GM04503 (cell line): ENCODE results near the gene SLC29A2.
A peak's percentile ranks its signal among the peaks of the same experiment; 100 is the strongest.

Source experiments
- DNase-seq: peaks from one replicate; pipeline ENCODE4 v3.0.0-alpha.2; 2012; ENCODE audit warnings: low read depth

SLC29A2 gene, protein sequence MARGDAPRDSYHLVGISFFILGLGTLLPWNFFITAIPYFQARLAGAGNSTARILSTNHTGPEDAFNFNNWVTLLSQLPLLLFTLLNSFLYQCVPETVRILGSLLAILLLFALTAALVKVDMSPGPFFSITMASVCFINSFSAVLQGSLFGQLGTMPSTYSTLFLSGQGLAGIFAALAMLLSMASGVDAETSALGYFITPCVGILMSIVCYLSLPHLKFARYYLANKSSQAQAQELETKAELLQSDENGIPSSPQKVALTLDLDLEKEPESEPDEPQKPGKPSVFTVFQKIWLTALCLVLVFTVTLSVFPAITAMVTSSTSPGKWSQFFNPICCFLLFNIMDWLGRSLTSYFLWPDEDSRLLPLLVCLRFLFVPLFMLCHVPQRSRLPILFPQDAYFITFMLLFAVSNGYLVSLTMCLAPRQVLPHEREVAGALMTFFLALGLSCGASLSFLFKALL

DNA sequence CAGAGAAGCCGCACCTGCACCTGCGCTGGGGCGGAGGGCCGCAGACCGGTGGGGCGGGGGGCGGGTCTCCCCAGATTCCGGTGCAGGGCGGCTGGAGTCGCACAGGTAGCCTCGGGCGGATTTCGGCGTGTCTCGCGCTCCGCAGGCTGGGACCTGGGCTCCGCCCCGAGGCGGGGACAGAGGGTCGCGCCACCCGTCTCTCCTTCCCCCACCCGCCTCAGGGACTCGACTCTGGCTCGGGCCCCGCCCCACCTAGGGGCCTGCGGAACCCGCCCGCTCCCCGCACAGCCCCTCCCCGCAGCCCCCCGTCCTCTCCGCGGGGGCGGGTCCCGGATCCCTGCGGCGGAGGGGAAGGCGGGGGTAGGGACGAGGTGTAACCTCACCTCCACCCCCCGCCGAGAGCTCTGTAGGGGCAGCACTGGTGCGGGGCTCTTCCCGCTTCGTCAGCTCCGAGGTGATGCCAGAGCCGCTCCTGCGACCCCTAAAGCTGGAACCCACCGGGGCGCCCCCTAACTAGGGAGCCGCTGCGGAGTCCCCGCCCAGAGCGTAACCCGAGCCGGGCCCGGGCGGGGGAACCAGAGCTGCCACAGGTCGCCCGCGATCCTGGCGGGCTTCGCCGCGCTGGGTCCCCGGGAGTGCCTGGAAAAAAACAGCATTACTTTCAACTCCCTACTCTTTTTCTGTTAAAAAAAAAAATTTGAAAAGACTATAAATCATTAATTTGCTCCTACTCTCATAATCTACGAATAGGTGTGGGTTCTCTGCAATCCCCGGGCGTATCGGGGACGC lies at the start of gene SLC29A2:
TSS of gene SLC29A2 (minus strand) at position 134 of the 789 bp plus-strand sequence. CDS start 169 bp downstream, outside the sequence.
- DNase-seq = no peak

DNA sequence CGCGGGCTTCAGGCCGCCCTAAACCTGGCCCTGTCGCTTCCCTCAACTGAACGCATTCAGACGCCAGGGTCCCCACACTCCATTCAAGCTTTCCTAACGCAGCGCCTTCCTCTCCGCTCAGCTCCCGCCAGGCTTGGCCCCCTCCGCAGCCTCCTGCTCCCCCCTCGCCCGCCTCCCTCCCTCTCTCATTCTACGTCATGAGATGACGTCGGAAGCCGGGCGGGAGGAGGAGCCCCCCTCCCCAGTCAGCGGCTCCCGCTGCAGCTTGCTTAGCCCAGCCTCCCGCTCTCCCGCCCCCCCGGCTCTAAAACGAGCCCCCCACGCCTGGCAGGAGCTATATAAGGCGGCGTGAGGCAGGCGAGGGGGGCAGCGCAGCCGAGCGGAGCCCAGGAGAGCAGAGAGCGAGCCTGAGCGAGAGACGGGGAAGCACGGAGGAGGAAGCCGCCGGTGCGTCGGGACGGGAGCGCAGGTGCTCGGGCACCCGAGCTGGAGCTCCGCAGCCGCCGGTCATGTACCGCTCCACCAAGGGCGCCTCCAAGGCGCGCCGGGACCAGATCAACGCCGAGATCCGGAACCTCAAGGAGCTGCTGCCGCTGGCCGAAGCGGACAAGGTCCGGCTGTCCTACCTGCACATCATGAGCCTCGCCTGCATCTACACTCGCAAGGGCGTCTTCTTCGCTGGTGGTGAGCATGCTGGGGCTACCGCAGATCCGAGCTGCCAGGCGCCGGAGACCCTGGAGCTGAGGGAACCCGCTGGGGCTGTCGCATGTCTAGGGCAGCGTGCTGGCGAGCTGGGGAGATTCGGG lies 49.3 kb upstream of the SLC29A2 start, which contains the start of gene NPAS4:
TSS of gene NPAS4 (plus strand) at position 365 of the 806 bp plus-strand sequence. CDS start at position 510, 145 bp downstream.
- no peak for DNase-seq

DNA sequence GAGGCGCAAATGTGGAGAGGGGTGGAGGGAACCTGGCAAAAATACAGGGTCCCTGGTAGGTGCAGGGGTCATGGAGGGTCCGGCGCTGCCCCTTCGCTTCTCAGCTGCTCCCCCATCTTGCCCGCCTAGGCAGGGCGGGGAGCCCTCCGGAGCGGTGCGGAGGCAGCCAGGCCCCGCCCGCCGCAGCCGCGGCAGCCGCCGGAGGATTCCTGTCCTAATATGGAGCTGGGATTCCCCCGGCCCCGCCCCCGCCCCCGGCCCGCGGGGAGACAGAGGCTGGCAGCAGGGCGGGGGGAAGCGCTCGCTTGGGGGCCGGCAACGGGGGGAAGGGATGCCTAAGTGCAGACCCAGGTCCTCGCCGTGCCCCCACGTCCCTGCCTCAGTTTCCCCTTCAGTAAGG lies 48.3 kb upstream of the SLC29A2 start:
- DNase-seq = no peak

DNA sequence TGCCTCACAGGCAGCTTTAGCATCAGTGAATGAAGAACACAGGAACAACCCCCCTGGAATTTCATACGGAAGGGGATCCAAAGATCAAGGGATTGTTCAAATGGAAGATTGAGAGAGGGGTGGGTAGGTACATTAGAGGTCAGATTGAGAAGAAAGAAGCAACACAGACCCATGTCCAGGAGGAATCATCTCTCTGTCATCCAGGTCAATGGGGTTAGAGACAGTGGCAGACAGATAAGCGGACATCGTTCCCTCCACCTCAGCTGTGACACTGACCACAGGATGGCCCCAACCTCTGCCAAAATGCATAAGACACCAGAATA lies 47.4 kb upstream of the SLC29A2 start:
- no peak for DNase-seq

DNA sequence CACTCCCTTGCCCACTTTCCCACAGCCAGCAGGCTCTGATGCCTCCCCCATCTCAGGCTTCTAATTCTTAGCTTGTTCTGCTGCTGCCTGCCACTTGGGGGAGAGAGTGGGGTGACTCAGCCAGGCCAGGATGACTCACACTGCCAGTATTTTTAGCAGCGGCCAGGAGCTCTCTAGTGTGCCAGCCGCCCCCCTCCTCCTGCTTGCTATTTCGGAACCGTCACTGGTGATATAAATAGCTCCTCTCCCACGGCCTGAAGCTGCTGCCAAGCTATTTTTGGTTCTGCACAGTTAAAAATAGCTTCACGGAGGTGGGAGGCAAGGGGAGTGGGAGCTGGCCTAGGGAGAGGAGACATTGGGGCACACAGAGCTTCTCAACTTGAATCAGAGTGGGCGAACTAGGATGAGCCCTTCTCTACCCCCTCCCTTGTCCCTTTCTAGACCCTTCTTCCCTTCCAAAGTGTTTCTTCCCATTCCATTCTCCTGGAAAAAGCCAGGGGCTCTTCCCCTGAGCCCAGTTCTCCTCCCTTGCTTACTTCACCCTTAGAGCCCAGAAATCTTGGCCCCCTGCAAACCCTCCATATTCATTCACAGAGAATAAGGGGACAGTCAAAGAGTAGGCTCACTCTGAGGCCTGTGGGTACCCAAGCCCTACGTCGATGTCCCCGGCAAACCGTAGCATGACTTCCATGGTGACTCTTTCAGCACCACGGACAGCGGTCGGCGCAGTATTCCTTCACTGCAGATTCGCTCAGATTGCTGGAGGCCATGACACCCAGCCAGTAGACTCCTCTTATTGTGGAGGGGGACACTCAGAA lies 46.8 kb upstream of the SLC29A2 start:
- peak; percentile 78 for DNase-seq

DNA sequence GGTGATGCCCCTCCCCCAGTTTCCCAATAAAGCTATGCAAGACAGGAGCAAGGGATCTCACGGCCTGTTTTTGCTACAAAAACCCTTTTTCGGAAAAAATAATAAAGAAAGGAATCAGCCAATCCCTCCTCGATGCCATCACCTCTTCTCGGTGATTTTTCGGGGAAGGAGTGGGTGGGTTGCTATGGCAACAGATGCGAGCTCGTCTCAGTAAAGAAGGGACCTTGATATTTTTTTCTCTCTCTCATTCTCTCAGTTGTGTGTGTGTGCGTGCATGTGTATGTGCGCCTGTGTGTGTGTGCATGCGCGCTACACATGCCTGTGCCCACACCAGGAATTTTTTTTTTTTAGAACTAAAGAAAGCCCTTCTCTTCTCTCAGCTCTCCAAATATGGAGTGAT lies 45.4 kb upstream of the SLC29A2 start:
- no peak for DNase-seq

DNA sequence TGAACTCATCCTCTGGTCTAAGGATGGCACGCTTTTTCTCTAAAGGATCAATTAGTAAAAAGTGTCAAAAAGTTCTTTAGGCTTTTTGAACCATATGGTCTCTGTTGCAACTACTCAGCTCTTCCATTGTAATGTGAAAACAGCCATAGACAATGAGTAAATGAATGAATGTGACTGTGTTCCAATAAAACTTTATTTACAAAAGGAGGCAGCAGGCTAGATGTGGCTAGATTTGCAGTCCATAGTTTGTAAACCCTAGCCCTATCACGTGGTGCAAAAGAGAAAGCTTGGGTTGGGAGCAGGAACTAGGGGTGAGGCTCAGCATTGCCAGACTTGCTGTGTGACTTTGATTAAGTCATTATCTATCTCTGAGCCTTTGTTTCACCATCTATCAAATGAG lies 43.9 kb upstream of the SLC29A2 start:
- no peak for DNase-seq

DNA sequence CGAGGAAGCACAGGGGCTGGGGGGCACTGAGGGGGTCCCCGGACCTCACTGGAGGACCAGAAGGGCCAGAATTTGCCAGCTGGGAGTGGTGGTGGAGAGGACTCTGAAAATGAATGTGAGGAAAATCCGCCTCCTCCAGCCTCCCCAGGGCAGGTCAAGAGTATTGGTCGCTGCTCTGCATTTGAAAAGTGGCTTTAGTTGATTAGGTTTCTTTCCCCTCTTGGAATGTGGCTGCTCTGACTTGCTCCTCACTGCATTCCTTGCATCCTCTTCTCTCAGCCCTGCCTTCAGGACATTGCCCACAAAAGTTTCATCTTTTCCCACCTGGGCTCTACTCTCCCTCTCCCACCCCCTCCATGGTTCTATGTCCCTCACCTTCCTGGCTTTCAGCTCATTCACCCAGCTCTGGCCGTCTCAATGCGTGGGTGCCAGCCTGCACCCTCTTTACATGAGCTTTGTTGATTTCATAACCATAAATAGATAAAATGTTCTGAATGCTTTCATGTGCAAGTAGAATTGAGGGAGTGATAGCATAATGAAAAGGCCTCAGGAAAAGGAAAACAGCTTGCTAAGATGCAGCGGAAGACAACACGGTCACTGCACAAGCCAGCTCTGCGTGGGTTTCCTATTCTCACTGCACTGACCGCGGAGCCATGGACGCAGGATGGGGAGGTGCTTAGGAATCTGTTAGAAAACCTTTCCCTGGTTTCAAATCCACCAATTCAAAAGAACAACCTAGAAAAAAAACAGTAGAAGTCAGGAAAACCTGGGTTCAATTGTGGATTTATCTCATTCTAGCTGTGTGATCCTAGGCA lies 42.8 kb upstream of the SLC29A2 start:
- DNase-seq = no peak

DNA sequence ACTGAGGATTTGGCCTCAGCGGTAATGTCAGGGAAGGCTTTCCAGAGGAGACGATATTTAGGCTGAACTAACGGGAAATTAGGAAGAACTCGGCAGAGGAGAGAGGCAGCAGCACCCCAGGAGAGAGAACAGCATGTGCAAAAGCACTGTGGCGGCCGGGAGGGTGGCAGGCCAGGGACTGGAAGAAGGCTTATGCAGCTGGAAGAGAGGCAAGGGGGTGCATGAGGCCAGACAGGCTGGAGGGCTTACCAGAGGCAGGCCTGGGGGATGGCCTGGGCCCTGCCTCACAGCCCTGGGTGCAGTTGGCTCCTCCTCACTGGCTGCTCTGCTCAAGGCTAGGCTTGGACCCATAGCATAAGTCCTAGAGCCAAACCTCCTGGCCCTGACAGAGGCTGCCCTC lies 41.6 kb upstream of the SLC29A2 start:
- no peak for DNase-seq

DNA sequence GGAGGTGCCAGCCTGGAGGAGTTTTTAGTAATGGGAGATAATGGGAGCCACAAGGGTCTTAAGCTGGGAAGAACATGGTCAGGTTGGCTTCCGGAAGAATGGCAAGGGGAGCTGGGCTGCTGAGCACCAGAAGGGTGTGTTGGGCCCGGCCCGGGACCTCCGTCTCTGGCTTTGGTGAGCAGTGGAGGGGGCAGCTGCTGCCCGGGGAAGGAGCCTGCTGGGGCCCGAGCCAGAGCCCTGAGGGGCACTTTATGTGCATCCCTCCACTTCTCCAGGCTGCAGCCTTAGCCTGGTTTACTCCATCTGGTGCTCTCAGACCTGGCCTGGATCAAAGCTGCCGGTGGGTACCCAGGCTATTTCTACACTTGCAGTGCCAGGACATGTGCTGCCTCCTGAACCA lies 40.5 kb upstream of the SLC29A2 start:
- no peak for DNase-seq

DNA sequence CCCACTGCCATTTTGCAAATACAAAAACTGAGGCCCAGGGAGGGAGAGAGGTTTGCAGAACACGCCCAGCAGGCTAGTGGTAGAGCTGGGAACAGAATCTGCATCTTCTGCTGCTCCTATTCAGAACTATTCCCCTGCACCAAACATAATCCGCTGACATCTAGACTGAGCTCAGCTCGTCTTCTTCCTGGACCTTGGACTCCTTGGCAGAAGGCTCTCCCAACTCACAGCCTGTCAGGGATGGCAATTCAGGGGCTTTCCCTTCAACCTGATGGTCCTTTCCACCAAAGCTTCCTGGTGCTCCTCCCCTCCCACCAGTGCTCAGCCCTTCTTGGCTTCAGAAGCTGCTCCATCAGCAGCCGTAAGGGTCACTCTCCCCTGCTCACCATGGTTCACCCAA lies 39.8 kb upstream of the SLC29A2 start:
- DNase-seq = no peak

DNA sequence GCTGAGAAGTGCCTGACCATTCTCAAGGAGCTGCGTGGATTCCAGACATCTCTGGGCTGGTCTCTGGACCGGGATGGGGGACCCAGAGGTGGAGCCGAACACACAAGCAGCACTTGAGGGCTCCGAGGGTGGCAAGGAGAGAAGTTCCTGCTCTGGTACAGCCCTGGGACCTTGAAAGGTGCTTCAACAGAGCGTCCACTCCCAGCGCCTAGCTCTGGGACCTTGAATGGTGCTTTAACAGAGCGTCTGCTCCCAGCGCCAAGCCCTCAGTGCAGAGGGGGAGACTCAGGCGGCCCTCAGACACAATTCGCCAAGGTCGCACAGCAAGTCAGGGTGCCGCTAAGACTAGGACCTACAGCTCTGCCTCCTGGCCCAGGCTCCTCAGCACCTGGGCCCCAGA lies 38.6 kb upstream of the SLC29A2 start:
- no peak for DNase-seq

DNA sequence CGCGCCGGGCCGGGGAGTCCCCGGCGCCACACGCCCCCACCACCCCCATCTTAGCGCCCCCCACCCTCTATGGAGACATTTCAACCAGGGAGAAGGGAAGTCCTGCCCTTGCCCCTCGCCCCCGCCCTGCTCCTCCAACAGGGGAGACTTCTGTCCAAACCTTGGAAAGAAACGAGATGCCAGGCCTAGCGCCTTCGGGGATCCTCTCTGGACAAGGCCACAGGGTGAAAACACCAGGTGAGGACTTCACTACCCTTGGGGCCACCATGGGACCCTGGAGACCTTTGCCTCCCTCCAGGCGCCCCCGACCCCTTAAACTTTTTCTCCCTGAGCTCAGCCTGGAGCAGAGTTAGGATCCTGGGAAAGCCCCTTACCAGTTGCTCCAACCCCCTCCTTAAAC lies 37.7 kb upstream of the SLC29A2 start:
- no peak for DNase-seq

DNA sequence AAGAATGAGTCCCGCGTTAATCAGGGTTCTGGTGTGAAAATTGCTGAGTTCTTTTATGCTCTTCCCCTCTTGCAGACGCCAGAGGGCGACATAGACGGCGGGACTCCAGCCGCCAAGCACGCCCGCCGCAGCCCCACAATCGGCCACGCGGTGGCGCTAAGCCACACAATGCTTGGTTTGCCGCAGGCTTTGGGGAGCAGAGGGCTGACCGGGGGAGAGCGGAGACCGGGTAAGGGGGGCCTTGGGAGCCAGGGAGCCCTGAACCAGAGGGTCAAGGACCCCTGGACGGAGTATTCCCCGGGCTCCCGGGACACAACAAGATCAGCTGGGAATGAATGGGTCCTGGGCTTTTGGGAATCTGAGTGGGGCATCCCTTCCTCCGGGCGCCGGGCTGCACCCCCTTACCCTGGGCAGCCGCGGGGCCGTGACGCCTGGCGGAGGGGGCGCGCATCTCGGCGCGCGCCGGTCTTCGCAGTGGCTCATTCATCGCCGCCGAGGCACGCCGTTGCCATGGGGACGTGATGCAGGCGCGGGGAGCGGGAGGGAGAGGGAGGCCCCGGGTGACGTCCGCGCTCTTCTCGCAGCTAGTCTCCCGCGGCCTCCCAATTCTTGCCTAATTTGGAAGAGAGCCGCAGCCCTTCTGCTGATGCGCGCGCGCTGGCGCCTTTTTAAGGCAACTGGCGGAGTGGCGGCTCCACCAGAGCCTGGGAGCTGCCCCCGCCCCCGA lies 37.1 kb upstream of the SLC29A2 start:
- DNase-seq = peak; percentile 47

DNA sequence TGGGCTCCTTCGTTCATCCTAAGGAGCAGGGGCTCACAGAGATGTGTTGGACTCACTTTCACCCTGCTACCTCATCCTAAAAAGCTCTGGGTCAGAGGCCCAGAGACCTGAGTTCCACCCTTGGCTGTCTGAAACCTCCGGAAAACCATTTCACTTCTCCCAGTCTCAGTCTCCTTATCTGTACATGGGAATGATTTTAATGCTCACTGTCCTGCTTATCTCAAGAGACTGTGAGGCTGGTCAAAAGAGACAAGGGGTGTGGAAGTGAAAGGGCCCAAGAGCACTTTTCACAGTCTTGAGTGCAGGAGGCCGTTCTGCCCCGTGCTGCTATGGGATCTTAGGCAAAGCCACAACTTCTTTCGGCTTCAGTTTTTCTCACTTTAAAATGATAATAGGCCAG lies 36.1 kb upstream of the SLC29A2 start:
- DNase-seq = no peak

DNA sequence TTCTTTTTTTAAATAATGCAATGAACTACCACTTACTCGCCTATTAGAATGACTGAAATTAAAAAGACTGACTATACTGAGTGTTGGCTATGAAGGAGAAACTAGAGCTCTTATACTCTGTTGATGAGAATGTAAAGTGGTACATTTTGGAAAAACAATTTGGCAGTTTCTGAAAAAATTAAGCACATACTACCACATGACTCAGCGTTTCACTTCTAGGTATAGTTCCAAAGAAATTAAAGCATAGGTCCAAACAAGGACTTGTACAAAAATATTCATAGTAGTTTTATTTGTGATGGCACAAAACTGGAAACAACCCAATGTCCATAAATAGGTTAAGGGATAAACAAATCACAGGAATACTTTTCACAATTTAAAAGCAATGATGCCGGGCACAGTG lies 22.4 kb upstream of the SLC29A2 start:
- no peak for DNase-seq

DNA sequence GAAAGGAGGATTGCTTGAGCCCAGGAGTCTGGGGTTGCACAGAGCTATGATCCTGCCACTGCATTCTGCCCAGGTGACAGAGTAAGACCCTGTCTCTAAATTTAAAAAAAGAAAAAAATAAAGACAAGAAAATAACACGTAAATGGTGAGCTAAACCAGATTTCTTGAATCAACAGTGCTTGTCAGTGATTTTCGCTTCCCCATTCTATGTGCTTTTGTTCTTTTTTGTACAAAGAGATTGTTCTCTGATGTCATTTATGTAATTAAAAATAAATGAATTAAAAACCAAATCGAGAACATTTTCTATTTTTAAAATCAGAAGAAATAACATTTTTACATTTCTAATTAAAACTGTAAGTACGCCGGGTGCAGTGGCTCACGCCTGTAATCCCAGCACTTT lies 19.8 kb upstream of the SLC29A2 start:
- DNase-seq = no peak

DNA sequence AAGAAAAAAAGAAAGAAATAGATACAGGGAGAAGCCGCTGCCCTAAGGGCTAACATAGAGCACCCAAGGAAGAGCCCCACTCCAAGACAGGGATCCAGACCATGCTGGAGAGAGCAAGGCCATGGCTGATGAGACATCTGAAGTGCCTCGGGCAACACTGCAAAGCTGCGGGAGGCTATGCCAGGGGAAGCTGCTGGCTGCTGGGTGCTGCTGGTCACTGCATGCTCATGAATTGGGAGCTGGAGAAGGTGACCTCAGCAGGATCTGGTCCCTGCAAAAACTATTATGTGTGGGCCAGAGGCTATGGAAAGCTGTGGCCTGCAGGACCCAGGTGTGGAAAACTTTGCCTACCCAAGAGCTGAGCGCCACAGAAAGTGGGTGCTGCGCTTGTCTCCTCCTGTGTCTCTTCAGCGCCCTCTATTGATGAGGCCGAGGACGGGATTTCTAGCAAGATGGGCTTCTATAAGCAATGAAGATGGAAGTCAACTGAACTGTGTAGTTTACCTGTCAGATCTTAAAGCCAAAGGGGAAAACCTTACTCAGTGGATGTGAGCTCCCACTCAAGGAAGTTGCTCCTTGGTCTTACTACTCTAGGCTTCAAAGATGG lies 17.3 kb upstream of the SLC29A2 start:
- peak; percentile 9 for DNase-seq
